ENCODE measurements around the gene SPRED2. TPM values are rescaled to one million over a fixed set of nuclear protein-coding genes. Genes with fewer than 3 reads are reported as not detected.

Gene SPRED2
- polyA plus RNA-seq, 2 of the 4 experiments (the other 2 are of a cell fraction) = 20.6 to 29.3 TPM

GRCh38 chr2:65381607-65382051 lies 50.8 kb downstream of the SPRED2 start:
- Histone ChIP-seq H3K4me2 (peak overlapping the region; percentile 72; the same call in 2 of the 3 replicates), H3K4me1 (peaks cover 69% of the 10 kb centered on the region), H3K27ac (peak overlapping the region; percentile 16 to 56; a peak in 4 of 6 replicates), H3K9me3 (no peaks in the 10 kb centered on the region), H3K4me3 (no peak overlapping the region)
- ChIA-PET POLR2A (interaction anchor here (0.8 kb wide), 1 partner anchor 8 kb away, joined by 3 read pairs; no protein-coding TSS in a partner anchor), CTCF (interaction anchor here (0.9 to 1.9 kb wide), 3 partner anchors 10 to 54 kb away, joined by 3 to 6 read pairs (median 3); no protein-coding TSS in a partner anchor)
- no peak for DNase-seq (ENCODE audit: low read depth in 1 of 2, low spot score in 1 of 2)
- ATAC-seq = no peak
- WGBS (ENCODE audit: missing lambda C conversion rate) = 91% methylated on average over 5 of the region's 5 CpGs
- FAIRE-seq = no peak
- TF ChIP-seq RCOR1 (IDR thresholded peaks at IDR 0.05; ENCODE audit: low read depth, low read length) (no peak), RAD21 (conservative IDR thresholded peaks at IDR 0.05 in 1 of 2, IDR thresholded peaks at IDR 0.05 in 1 of 2) (no peak), RFX5 (IDR thresholded peaks at IDR 0.05) (no peak), HOXA7 (CRISPR knock-in tag; IDR thresholded peaks at IDR 0.05) (no peak), NFE2L2 (conservative IDR thresholded peaks at IDR 0.05; ENCODE audit: low read length) (no peak), FOSL2 (IDR thresholded peaks at IDR 0.05) (no peak), FOSL2 (CRISPR knock-in tag; IDR thresholded peaks at IDR 0.05) (no peak), FOXS1 (CRISPR knock-in tag; IDR thresholded peaks at IDR 0.05) (no peak), ESRRA (IDR thresholded peaks at IDR 0.05; ENCODE audit: borderline replicate concordance, low read length) (no peak), HEYL (CRISPR knock-in tag; IDR thresholded peaks at IDR 0.05) (no peak), RARB (CRISPR knock-in tag; IDR thresholded peaks at IDR 0.05) (no peak), MAFK (IDR thresholded peaks at IDR 0.05; ENCODE audit: partially characterized antibody) (no peak), HOXB13 (CRISPR knock-in tag; IDR thresholded peaks at IDR 0.05; ENCODE audit: low read depth) (no peak)

GRCh38 chr2:65380255-65380654 lies 52.1 kb downstream of the SPRED2 start:
- Histone ChIP-seq H3K27ac (no peak overlapping the region), H3K4me2 (peak overlapping the region; percentile 40), H3K4me1 (peaks cover 65% of the 10 kb centered on the region)

GRCh38 chr2:65379721-65380171 lies 52.7 kb downstream of the SPRED2 start:
- FAIRE-seq (no peak), DNase-seq (ENCODE audit: low read depth in 1 of 2, low spot score in 1 of 2) (no peak), ATAC-seq (no peak)
- ChIA-PET POLR2A (no interaction called here), CTCF (interaction anchor here (2.0 kb wide), 1 partner anchor 14 kb away, joined by 5 read pairs; no protein-coding TSS in a partner anchor)
- H3K4me1 ChIP-seq = peaks cover 70% of the 10 kb centered on the region
- H3K4me2 ChIP-seq = peak overlapping the region; percentile 40; the same call in 2 of the 3 replicates
- no peak overlapping the region for H3K27ac ChIP-seq
- no peaks in the 10 kb centered on the region for H3K9me3 ChIP-seq
- H3K4me3 ChIP-seq = no peak overlapping the region
- TF ChIP-seq ZNF302 (CRISPR knock-in tag; IDR thresholded peaks at IDR 0.05) (no peak), POLR2AphosphoS2 (conservative IDR thresholded peaks at IDR 0.05; ENCODE audit: low read length) (no peak), FOXS1 (CRISPR knock-in tag; IDR thresholded peaks at IDR 0.05) (no peak), BCL3 (IDR thresholded peaks at IDR 0.05) (no peak), RAD21 (conservative IDR thresholded peaks at IDR 0.05 in 1 of 2, IDR thresholded peaks at IDR 0.05 in 1 of 2) (no peak), ZC3H11A (IDR thresholded peaks at IDR 0.05) (no peak), EHMT2 (IDR thresholded peaks at IDR 0.05; ENCODE audit: low read depth) (no peak), SMC3 (IDR thresholded peaks at IDR 0.05) (no peak), HMGXB4 (CRISPR knock-in tag; IDR thresholded peaks at IDR 0.05; ENCODE audit: borderline replicate concordance) (no peak), ESRRA (IDR thresholded peaks at IDR 0.05; ENCODE audit: borderline replicate concordance, low read length) (no peak), HOXA7 (CRISPR knock-in tag; IDR thresholded peaks at IDR 0.05) (no peak), PHF8 (IDR thresholded peaks at IDR 0.05; ENCODE audit: borderline replicate concordance, low read depth) (no peak), MYC (IDR thresholded peaks at IDR 0.05; ENCODE audit: borderline replicate concordance, low read length) (no peak), CEBPB (IDR thresholded peaks at IDR 0.05) (no peak), ATOH8 (CRISPR knock-in tag; IDR thresholded peaks at IDR 0.05; ENCODE audit: low read depth) (no peak), NR3C1 (IDR thresholded peaks at IDR 0.05) (no peak), MAFK (IDR thresholded peaks at IDR 0.05; ENCODE audit: partially characterized antibody) (no peak)
- WGBS (ENCODE audit: missing lambda C conversion rate) = 76% methylated on average over 3 of the region's 3 CpGs

More at GRCh38 chr2:65380255-65380654, 52.1 kb downstream of the SPRED2 start:
- WGBS (ENCODE audit: missing lambda C conversion rate) = 65% methylated on average over 5 of the region's 5 CpGs
- FAIRE-seq (no peak), ATAC-seq (no peak), DNase-seq (ENCODE audit: low read depth in 1 of 2, low spot score in 1 of 2) (no peak)
- CTCF ChIA-PET = interaction anchor here (2.0 kb wide), 1 partner anchor 14 kb away, joined by 5 read pairs; no protein-coding TSS in a partner anchor
- TF ChIP-seq HDAC2 (IDR thresholded peaks at IDR 0.05) (no peak), NFE2L2 (conservative IDR thresholded peaks at IDR 0.05; ENCODE audit: low read length) (no peak), ATOH8 (CRISPR knock-in tag; IDR thresholded peaks at IDR 0.05; ENCODE audit: low read depth) (no peak), CBX2 (IDR thresholded peaks at IDR 0.05; ENCODE audit: borderline replicate concordance, low read depth) (no peak), MAZ (IDR thresholded peaks at IDR 0.05; ENCODE audit: borderline replicate concordance, low read depth, low read length) (no peak)
- Histone ChIP-seq H3K9me3 (no peaks in the 10 kb centered on the region), H3K4me3 (no peak overlapping the region)
- POLR2A ChIA-PET = no interaction called here
